Caco-2 (cell line): ENCODE measurements around the gene CLIC4. TPM values are rescaled to one million over a fixed set of nuclear protein-coding genes. Genes with fewer than 3 reads are reported as not detected.

ENCODE experiments used
- BruUV-seq: library from RNA; stranded (reverse); fragments of 400-500 nt; replicated peaks from 2 replicates; lab custom pipeline; 2021; lab: Mats Ljungman, UMichigan
- CTCF ChIA-PET: fragments of 300-600 bp; sonication (Branson Sonifier 250); formaldehyde crosslinking; loops from one replicate; lab custom pipeline; 2022; ENCODE audit warnings: antibody characterized with exemption; lab: Charles Lee
- POLR2A ChIA-PET: fragments of 300-600 bp; sonication (Branson Sonifier 250); formaldehyde crosslinking; loops from one replicate; lab custom pipeline; 2022; ENCODE audit warnings: antibody characterized with exemption; lab: Charles Lee
- DNase-seq, 2 experiments: peaks; one replicate each; pipeline versions ENCODE4 v3.0.0 to v3.0.0-alpha.2; 2020 to 2022
- H3K27me3 ChIP-seq: replicated peaks from 2 replicates; pipeline ENCODE4 v1.6.0; 2011; ENCODE audit warnings: low read length; ENCODE audit not compliant: control insufficient read depth, insufficient read depth
- H3K36me3 ChIP-seq: 2 replicates; pipeline ENCODE4 v1.5.1; 2011; ENCODE audit warnings: low read length; ENCODE audit not compliant: control insufficient read depth, insufficient read depth
- H3K4me1 ChIP-seq: fragments of 250-450 bp; sonication (Bioruptor Pico); 2 replicates; pipeline ENCODE4 v1.5.1; 2020; ENCODE audit warnings: mild to moderate bottlenecking
- H3K4me3 ChIP-seq: 2 replicates; pipeline ENCODE4 v1.5.1; 2011; ENCODE audit warnings: low read depth, mild to moderate bottlenecking, control low read depth, low read length
- H3K9me3 ChIP-seq: fragments of 250-450 bp; sonication (Bioruptor Pico); 2 replicates; pipeline ENCODE4 v1.5.1; 2020; ENCODE audit warnings: mild to moderate bottlenecking, moderate library complexity
- H3K27ac Mint-ChIP-seq: one replicate; pipeline ENCODE4 v1.8.0; 2022; ENCODE audit warnings: mixed read lengths; ENCODE audit not compliant: unreplicated experiment
- H3K27me3 Mint-ChIP-seq: one replicate; pipeline ENCODE4 v1.8.0; 2022; ENCODE audit warnings: mixed read lengths; ENCODE audit not compliant: insufficient read depth, unreplicated experiment
- H3K36me3 Mint-ChIP-seq: one replicate; pipeline ENCODE4 v1.8.0; 2022; ENCODE audit warnings: mild to moderate bottlenecking, mixed read lengths; ENCODE audit not compliant: insufficient read depth, unreplicated experiment
- H3K4me1 Mint-ChIP-seq: one replicate; pipeline ENCODE4 v1.8.0; 2022; ENCODE audit warnings: low read depth, mixed read lengths; ENCODE audit not compliant: unreplicated experiment
- H3K4me3 Mint-ChIP-seq: one replicate; pipeline ENCODE4 v1.8.0; 2022; ENCODE audit warnings: mild to moderate bottlenecking, moderate library complexity, mixed read lengths; ENCODE audit not compliant: unreplicated experiment
- H3K9me3 Mint-ChIP-seq: one replicate; pipeline ENCODE4 v1.8.0; 2022; ENCODE audit warnings: mixed read lengths; ENCODE audit not compliant: unreplicated experiment
- CTCF ChIP-seq, 2 experiments: fragments of 200-600 bp in 1 of 2; IDR thresholded peaks; 1 replicate in 1 of 2; 2 replicates in 1 of 2; pipeline versions ENCODE4 v1.5.1 to v1.8.0; 2011 to 2022; ENCODE audit warnings: antibody characterized with exemption in 1 of 2, control low read depth in 1 of 2, inconsistent platforms in 1 of 2, low read depth in 1 of 2, low read length in 1 of 2, mild to moderate bottlenecking in 1 of 2, moderate library complexity in 1 of 2; ENCODE audit not compliant: insufficient read depth in 1 of 2, severe bottlenecking in 1 of 2, unreplicated experiment in 1 of 2
- intact Hi-C: fragments of 100-400 bp; cut with micrococcal nuclease; formaldehyde crosslinking; loops from one replicate; pipeline ENCODE4 v1.10.0; 2022; ENCODE audit not compliant: unreplicated experiment
- total RNA-seq: library from RNA; stranded (reverse); gene quantifications from 2 replicates; pipeline ENCODE4 v1.2.3, GENCODE V29; 2022

The CLIC4 gene
- total RNA-seq, 1 experiment from 2014 or later = 140 TPM

- Mint-ChIP-seq H3K4me3 (peak overlapping the region; percentile 84), H3K4me1 (peaks cover 22% of the 10 kb centered on the region), H3K27me3 (no peaks in the 10 kb centered on the region), H3K9me3 (no peaks in the 10 kb centered on the region), H3K36me3 (peaks cover 33% of the 10 kb centered on the region), H3K27ac (peak overlapping the region; percentile 83)
- no TSS peak for BruUV-seq
- intact Hi-C loops = loop anchor here (1.0 to 5.0 kb wide), 3 partner anchors 39 to 86 kb away; no protein-coding TSS in a partner anchor
- Histone ChIP-seq H3K36me3 (no peaks in the 10 kb centered on the region), H3K9me3 (no peaks in the 10 kb centered on the region), H3K4me3 (peak overlapping the region; percentile 66), H3K27me3 (no peaks in the 10 kb centered on the region), H3K4me1 (peaks cover 21% of the 10 kb centered on the region)
- ChIA-PET CTCF (interaction anchor here (0.7 to 2.2 kb wide), 8 partner anchors 10 to 102 kb away, joined by 3 to 18 read pairs (median 7); no protein-coding TSS in a partner anchor), POLR2A (interaction anchor here (0.6 to 1.3 kb wide), 8 partner anchors 21 to 1169 kb away, joined by 3 to 12 read pairs (median 5); no protein-coding TSS in a partner anchor)
- TF ChIP-seq CTCF (IDR thresholded peaks at IDR 0.05; ENCODE audit: insufficient read depth in 1 of 2, low read depth in 1 of 2, low read length in 1 of 2, severe bottlenecking in 1 of 2, unreplicated experiment in 1 of 2) = no peak
- peak in 1 of 2 experiments; percentile 45 for DNase-seq
Measured at GRCh38 chr1:24745711-24746413, 615 bp downstream of the CLIC4 start.

- Histone ChIP-seq H3K4me3 (no peak overlapping the region), H3K36me3 (no peaks in the 10 kb centered on the region), H3K9me3 (no peaks in the 10 kb centered on the region), H3K4me1 (peaks cover 9% of the 10 kb centered on the region), H3K27me3 (no peaks in the 10 kb centered on the region)
- Mint-ChIP-seq H3K4me3 (peak overlapping the region; percentile 16), H3K27me3 (no peaks in the 10 kb centered on the region), H3K36me3 (peaks cover 36% of the 10 kb centered on the region), H3K4me1 (peaks cover 7% of the 10 kb centered on the region), H3K9me3 (no peaks in the 10 kb centered on the region), H3K27ac (no peak overlapping the region)
- TF ChIP-seq CTCF (IDR thresholded peaks at IDR 0.05; ENCODE audit: insufficient read depth in 1 of 2, low read depth in 1 of 2, low read length in 1 of 2, severe bottlenecking in 1 of 2, unreplicated experiment in 1 of 2) = no peak
- ChIA-PET POLR2A (interaction anchor here (0.5 to 0.6 kb wide), 2 partner anchors 21 to 65 kb away, joined by 3 to 5 read pairs; no protein-coding TSS in a partner anchor), CTCF (interaction anchor here (0.6 to 0.7 kb wide), 2 partner anchors 60 to 71 kb away, joined by 3 to 4 read pairs; no protein-coding TSS in a partner anchor)
- intact Hi-C loops = loop anchor here (5.0 kb wide), 2 partner anchors 41 to 84 kb away; no protein-coding TSS in a partner anchor
- no peak for DNase-seq
- no TSS peak for BruUV-seq
Measured at GRCh38 chr1:24748191-24749121, 3.2 kb downstream of the CLIC4 start.

- no TSS peak for BruUV-seq
- Histone ChIP-seq H3K4me3 (no peak overlapping the region), H3K27me3 (no peaks in the 10 kb centered on the region), H3K9me3 (no peaks in the 10 kb centered on the region), H3K4me1 (peaks cover 1% of the 10 kb centered on the region), H3K36me3 (no peaks in the 10 kb centered on the region)
- Mint-ChIP-seq H3K9me3 (no peaks in the 10 kb centered on the region), H3K27ac (no peak overlapping the region), H3K27me3 (no peaks in the 10 kb centered on the region), H3K4me1 (peaks cover 4% of the 10 kb centered on the region), H3K36me3 (peaks cover 31% of the 10 kb centered on the region), H3K4me3 (no peak overlapping the region)
- TF ChIP-seq CTCF (IDR thresholded peaks at IDR 0.05; ENCODE audit: insufficient read depth in 1 of 2, low read depth in 1 of 2, low read length in 1 of 2, severe bottlenecking in 1 of 2, unreplicated experiment in 1 of 2) = no peak
- CTCF ChIA-PET = no interaction called here
- intact Hi-C loops = loop anchor here (5.0 kb wide), 2 partner anchors 42 to 83 kb away; no protein-coding TSS in a partner anchor
- POLR2A ChIA-PET = interaction anchor here (0.5 kb wide), 1 partner anchor 66 kb away, joined by 5 read pairs; no protein-coding TSS in a partner anchor
- DNase-seq = no peak
Measured at GRCh38 chr1:24749252-24749651, 4.0 kb downstream of the CLIC4 start.
